HepG2 (cell line): Measurements from ENCODE around the gene MEG3. TPM values are rescaled to one million over a fixed set of nuclear protein-coding genes. Genes with fewer than 3 reads are reported as not detected.

Source experiments
- ATAC-seq: fragments of 200-7000 bp; cut with Tn5 transposase; 3 replicates; pipeline ENCODE4 v1.9.1; 2020; ENCODE audit warnings: mild to moderate bottlenecking, moderate library complexity
- BruUV-seq: library from RNA; stranded (reverse); fragments of 400-500 nt; replicated peaks from 2 replicates; lab custom pipeline; 2021; lab: Mats Ljungman, UMichigan
- CTCF ChIA-PET: fragments of 300-600 bp; formaldehyde crosslinking; extraction: SDS; loops from one replicate; lab custom pipeline; 2021; ENCODE audit warnings: low total read pairs, inconsistent platforms, low intra/inter-chr PET ratio; lab: Yijun Ruan, JAX
- POLR2A ChIA-PET: fragments of 350-600 bp; sonication (Branson Sonifier 250); formaldehyde crosslinking; loops from one replicate; lab custom pipeline; 2020; ENCODE audit warnings: antibody characterized with exemption, inconsistent platforms; lab: Yijun Ruan, JAX
- DNase-seq: peaks from one replicate; pipeline ENCODE4 v3.0.0-alpha.2; 2015; ENCODE audit warnings: low spot score
- FAIRE-seq: peaks from 3 replicates; lab custom pipeline; 2011; peaks lifted over from hg19 to GRCh38; lab: Jason Lieb, UNC
- H2AFZ ChIP-seq: one replicate; pipeline ENCODE4 v1.6.1; 2011; ENCODE audit warnings: low read length, inconsistent platforms
- H3K27ac ChIP-seq: fragments of 300-600 bp; 3 replicates; pipeline ENCODE4 v1.8.0; 2011; ENCODE audit warnings: mixed run types, mild to moderate bottlenecking, mixed read lengths, low read length, inconsistent platforms; ENCODE audit not compliant: insufficient read depth; ENCODE audit errors: extremely low read length
- H3K27me3 ChIP-seq, 2 experiments: fragments of 200-600 bp in 1 of 2; 2 replicates in 1 of 2; 3 replicates in 1 of 2; pipeline versions ENCODE4 v1.6.0 to v1.8.0; 2011; ENCODE audit warnings: low read length in 2 of 2, mild to moderate bottlenecking in 2 of 2, moderate library complexity in 2 of 2, inconsistent platforms in 1 of 2; ENCODE audit not compliant: insufficient read depth in 2 of 2, control insufficient read depth in 1 of 2
- H3K36me3 ChIP-seq, 2 experiments: fragments of 200-600 bp in 1 of 2; replicated peaks in 1 of 2; 2 replicates in 1 of 2; 3 replicates in 1 of 2; pipeline versions ENCODE4 v1.5.1 to v1.8.0; 2011; ENCODE audit warnings: low read length in 2 of 2, inconsistent platforms in 1 of 2; ENCODE audit not compliant: insufficient read depth in 2 of 2, control insufficient read depth in 1 of 2
- H3K4me1 ChIP-seq: 2 replicates; pipeline ENCODE4 v1.5.1; 2012; ENCODE audit warnings: low read length, inconsistent platforms; ENCODE audit not compliant: insufficient read depth
- H3K4me2 ChIP-seq: 2 replicates; pipeline ENCODE4 v1.6.0; 2011; ENCODE audit warnings: low read depth, low read length, inconsistent platforms
- H3K4me3 ChIP-seq, 3 experiments: fragments of 200-600 bp in 1 of 3; sonication (generic), shearing (Covaris generic) in 1 of 3; replicated peaks in 1 of 3; 2 replicates each; pipeline ENCODE4 v1.5.1; 2011 to 2016; ENCODE audit warnings: low read length in 3 of 3, inconsistent platforms in 2 of 3, low read depth in 2 of 3, mild to moderate bottlenecking in 2 of 3, control low read depth in 1 of 3, mixed read lengths in 1 of 3; ENCODE audit not compliant: insufficient read depth in 1 of 3
- H3K79me2 ChIP-seq: one replicate; pipeline ENCODE4 v1.6.1; 2011; ENCODE audit warnings: low read length, inconsistent platforms; ENCODE audit not compliant: insufficient read depth
- H3K9ac ChIP-seq: 2 replicates; pipeline ENCODE4 v1.6.0; 2011; ENCODE audit warnings: mild to moderate bottlenecking, low read depth, low read length, inconsistent platforms; ENCODE audit not compliant: insufficient read depth
- H3K9me3 ChIP-seq: 2 replicates; pipeline ENCODE4 v1.5.1; 2012; ENCODE audit warnings: mild to moderate bottlenecking, low read length
- H4K20me1 ChIP-seq: 2 replicates; pipeline ENCODE4 v1.6.0; 2011; ENCODE audit warnings: inconsistent platforms, mild to moderate bottlenecking, low read length, moderate library complexity; ENCODE audit not compliant: insufficient read depth
- POLR2A ChIP-seq, 2 experiments: IDR thresholded peaks; 2 replicates each; pipeline ENCODE4 v1.6.1; 2011; ENCODE audit warnings: low read depth in 2 of 2, low read length in 2 of 2, mild to moderate bottlenecking in 1 of 2, moderate library complexity in 1 of 2; ENCODE audit not compliant: insufficient read depth in 1 of 2
- WGBS: methylation state at CpG from one replicate; pipeline ENCODE4 v1.1.6; 2017; ENCODE audit warnings: low lambda C conversion rate; 5-methylcytosine and 5-hydroxymethylcytosine counted together
- in situ Hi-C: cut with HindIII; loops from 2 replicates; pipeline ENCODE4 v1.10.0; 2017; ENCODE audit warnings: low pct_unique_long_range_greater_than_20kb; ENCODE audit not compliant: extremely low pct_ligation_motif_present
- intact Hi-C: fragments of 100-400 bp; cut with micrococcal nuclease; formaldehyde crosslinking; loops from one replicate; pipeline ENCODE4 v1.10.0; 2022; ENCODE audit not compliant: unreplicated experiment
- polyA plus RNA-seq, 8 experiments: library from polyadenylated mRNA; depleted of rRNA in 3 of 8; stranded (reverse) in 7 of 8; unstranded in 1 of 8; fragments of >200 nt; fragmentation: Illumina TruSeq in 4 of 8; extraction: Trizol in 4 of 8; gene quantifications; 2 replicates each; pipeline versions ENCODE4 v1.2.1 to v1.2.3, GENCODE V29; 2011 to 2016; ENCODE audit warnings: low read depth in 4 of 8, missing spikeins in 1 of 8, mixed read lengths in 1 of 8; ENCODE audit not compliant: insufficient read depth in 1 of 8
- total RNA-seq, 5 experiments: library from RNA; depleted of rRNA; stranded (reverse); fragments of >200 nt; fragmentation: Illumina TruSeq; extraction: Trizol; gene quantifications; 2 replicates each; pipeline ENCODE4 v1.2.3, GENCODE V29; 2016; ENCODE audit warnings: low read depth in 1 of 5
- TF ChIP-seq, protein P1 (sequence below): sonication (generic); formaldehyde crosslinking; IDR thresholded peaks from 2 replicates; pipeline ENCODE4 v1.5.1; 2020; ENCODE audit warnings: mild to moderate bottlenecking, missing genetic modification reagents, moderate library complexity
- TF ChIP-seq, protein P2 (sequence below): IDR thresholded peaks from 2 replicates; pipeline ENCODE4 v1.6.1; 2012; ENCODE audit warnings: inconsistent platforms

The MEG3 gene
- total and polyA plus RNA-seq, 2 of the 13 experiments (the other 11 are each of a cell fraction or from before 2014, with no cell fraction given), result 0.17 TPM; not detected in 1

DNA sequence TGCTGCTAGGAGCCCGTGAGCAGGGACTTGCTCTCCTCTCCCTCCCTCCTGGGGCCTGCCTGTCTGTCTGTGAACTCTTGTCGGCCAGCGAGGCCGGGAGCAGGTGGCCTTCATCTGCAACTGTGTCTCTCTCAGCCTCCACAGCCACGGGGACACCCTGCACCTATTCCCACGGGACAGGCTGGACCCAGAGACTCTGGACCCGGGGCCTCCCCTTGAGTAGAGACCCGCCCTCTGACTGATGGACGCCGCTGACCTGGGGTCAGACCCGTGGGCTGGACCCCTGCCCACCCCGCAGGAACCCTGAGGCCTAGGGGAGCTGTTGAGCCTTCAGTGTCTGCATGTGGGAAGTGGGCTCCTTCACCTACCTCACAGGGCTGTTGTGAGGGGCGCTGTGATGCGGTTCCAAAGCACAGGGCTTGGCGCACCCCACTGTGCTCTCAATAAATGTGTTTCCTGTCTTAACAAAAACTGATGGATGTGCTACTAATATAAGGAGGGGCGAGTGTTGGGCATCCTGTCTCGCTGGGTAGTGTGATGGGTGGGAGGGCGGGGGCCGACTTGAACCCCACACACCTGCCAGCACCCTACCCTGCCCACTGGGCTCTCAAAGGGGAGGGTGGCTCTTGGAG is 34.8 kb downstream of the MEG3 start:
- ChIA-PET POLR2A (no interaction called here), CTCF (no interaction called here)
- TF ChIP-seq, protein P1, sequence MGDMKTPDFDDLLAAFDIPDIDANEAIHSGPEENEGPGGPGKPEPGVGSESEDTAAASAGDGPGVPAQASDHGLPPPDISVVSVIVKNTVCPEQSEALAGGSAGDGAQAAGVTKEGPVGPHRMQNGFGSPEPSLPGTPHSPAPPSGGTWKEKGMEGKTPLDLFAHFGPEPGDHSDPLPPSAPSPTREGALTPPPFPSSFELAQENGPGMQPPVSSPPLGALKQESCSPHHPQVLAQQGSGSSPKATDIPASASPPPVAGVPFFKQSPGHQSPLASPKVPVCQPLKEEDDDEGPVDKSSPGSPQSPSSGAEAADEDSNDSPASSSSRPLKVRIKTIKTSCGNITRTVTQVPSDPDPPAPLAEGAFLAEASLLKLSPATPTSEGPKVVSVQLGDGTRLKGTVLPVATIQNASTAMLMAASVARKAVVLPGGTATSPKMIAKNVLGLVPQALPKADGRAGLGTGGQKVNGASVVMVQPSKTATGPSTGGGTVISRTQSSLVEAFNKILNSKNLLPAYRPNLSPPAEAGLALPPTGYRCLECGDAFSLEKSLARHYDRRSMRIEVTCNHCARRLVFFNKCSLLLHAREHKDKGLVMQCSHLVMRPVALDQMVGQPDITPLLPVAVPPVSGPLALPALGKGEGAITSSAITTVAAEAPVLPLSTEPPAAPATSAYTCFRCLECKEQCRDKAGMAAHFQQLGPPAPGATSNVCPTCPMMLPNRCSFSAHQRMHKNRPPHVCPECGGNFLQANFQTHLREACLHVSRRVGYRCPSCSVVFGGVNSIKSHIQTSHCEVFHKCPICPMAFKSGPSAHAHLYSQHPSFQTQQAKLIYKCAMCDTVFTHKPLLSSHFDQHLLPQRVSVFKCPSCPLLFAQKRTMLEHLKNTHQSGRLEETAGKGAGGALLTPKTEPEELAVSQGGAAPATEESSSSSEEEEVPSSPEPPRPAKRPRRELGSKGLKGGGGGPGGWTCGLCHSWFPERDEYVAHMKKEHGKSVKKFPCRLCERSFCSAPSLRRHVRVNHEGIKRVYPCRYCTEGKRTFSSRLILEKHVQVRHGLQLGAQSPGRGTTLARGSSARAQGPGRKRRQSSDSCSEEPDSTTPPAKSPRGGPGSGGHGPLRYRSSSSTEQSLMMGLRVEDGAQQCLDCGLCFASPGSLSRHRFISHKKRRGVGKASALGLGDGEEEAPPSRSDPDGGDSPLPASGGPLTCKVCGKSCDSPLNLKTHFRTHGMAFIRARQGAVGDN (CRISPR knock-in tag), result peak; percentile 41
- TF ChIP-seq POLR2A (IDR thresholded peaks at IDR 0.05; ENCODE audit: insufficient read depth in 1 of 2, low read depth in 2 of 2, low read length in 2 of 2), result no peak
- TF ChIP-seq, protein P2, sequence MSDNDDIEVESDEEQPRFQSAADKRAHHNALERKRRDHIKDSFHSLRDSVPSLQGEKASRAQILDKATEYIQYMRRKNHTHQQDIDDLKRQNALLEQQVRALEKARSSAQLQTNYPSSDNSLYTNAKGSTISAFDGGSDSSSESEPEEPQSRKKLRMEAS, result 0 out of 2 replicates have a peak, but pooled peaks have one; percentile 18
- Histone ChIP-seq H3K27ac (no peak overlapping the region), H2AFZ (no peak overlapping the region), H3K36me3 (no peaks in the 10 kb centered on the region), H3K9me3 (no peaks in the 10 kb centered on the region), H3K4me1 (peaks cover 42% of the 10 kb centered on the region), H3K9ac (no peak overlapping the region), H4K20me1 (no peaks in the 10 kb centered on the region), H3K79me2 (no peaks in the 10 kb centered on the region), H3K4me2 (peak overlapping the region; percentile 10; the same call in 1 of the 2 replicates), H3K4me3 (no peak overlapping the region), H3K27me3 (peaks cover 9 to 57% of the 10 kb centered on the region in 2 experiments; a peak in 4 of 5 replicates)
- no peak for FAIRE-seq
- no CpG with 5 or more reads among the region's 19 CpGs for WGBS
- intact Hi-C loops (no loop called here), in situ Hi-C loops (loop anchor here (5.0 kb wide), 1 partner anchor 37 kb away; no protein-coding TSS in a partner anchor)
- no peak for DNase-seq
- BruUV-seq, result no TSS peak
- peak; percentile 44 for ATAC-seq
